Liver (tissue), 9 donors: ENCODE measurements around the gene DNAL4. TPM values are rescaled to one million over a fixed set of nuclear protein-coding genes. Genes with fewer than 3 reads are reported as not detected.

Experiments used
- DNase-seq: peaks from one replicate; pipeline ENCODE4 v3.0.0-alpha.2; 2017; ENCODE audit warnings: low spot score
- H3K27ac ChIP-seq, 2 donors: one replicate each; pipeline ENCODE4 v1.7.0; 2013; ENCODE audit warnings: inconsistent platforms in 2 of 2, low read length in 2 of 2, control low read depth in 1 of 2, low read depth in 1 of 2, mild to moderate bottlenecking in 1 of 2
- H3K27me3 ChIP-seq, 4 donors: one replicate each; pipeline versions ENCODE4 v1.6.1 to v1.7.0; 2013; ENCODE audit warnings: low read length in 3 of 4, inconsistent platforms in 1 of 4, mild to moderate bottlenecking in 1 of 4, moderate library complexity in 1 of 4; ENCODE audit not compliant: control insufficient read depth in 4 of 4, insufficient read depth in 4 of 4
- H3K36me3 ChIP-seq, 4 donors: one replicate each; pipeline versions ENCODE4 v1.6.1 to v1.7.0; 2013; ENCODE audit warnings: low read length in 3 of 4, mild to moderate bottlenecking in 3 of 4, low read depth in 1 of 4, moderate library complexity in 1 of 4; ENCODE audit not compliant: control insufficient read depth in 4 of 4, insufficient read depth in 3 of 4
- H3K4me1 ChIP-seq, 4 donors: one replicate each; pipeline versions ENCODE4 v1.6.1 to v1.7.0; 2013; ENCODE audit warnings: low read length in 3 of 4, mild to moderate bottlenecking in 3 of 4, moderate library complexity in 1 of 4; ENCODE audit not compliant: control insufficient read depth in 4 of 4, insufficient read depth in 4 of 4
- H3K4me3 ChIP-seq, 3 donors: one replicate each; pipeline versions ENCODE4 v1.6.1 to v1.7.0; 2013; ENCODE audit warnings: low read length in 3 of 3, control low read depth in 1 of 3, low read depth in 1 of 3, mild to moderate bottlenecking in 1 of 3
- H3K9ac ChIP-seq, 2 donors: one replicate each; pipeline ENCODE4 v1.7.0; 2013; ENCODE audit warnings: low read length in 2 of 2, mild to moderate bottlenecking in 2 of 2, moderate library complexity in 2 of 2, control low read depth in 1 of 2, low read depth in 1 of 2
- H3K9me3 ChIP-seq, 4 donors: one replicate each; pipeline versions ENCODE4 v1.6.1 to v1.7.0; 2013; ENCODE audit warnings: low read length in 3 of 4; ENCODE audit not compliant: control insufficient read depth in 4 of 4
- ATF3 ChIP-seq: IDR thresholded peaks from 2 replicates; pipeline ENCODE4 v1.6.1; 2016; ENCODE audit warnings: antibody characterized with exemption
- CTCF ChIP-seq: fragments of 150-350 bp; IDR thresholded peaks from 2 replicates; pipeline ENCODE4 v1.5.1; 2017; ENCODE audit warnings: improper control_type of control experiment, low read depth, low read length; ENCODE audit not compliant: missing input control
- EGR1 ChIP-seq, 2 donors: IDR thresholded peaks; 2 replicates each; pipeline ENCODE4 v1.6.1; 2016 to 2018; ENCODE audit warnings: antibody characterized with exemption in 2 of 2, low read depth in 2 of 2
- FOXA1 ChIP-seq: IDR thresholded peaks from 2 replicates; pipeline ENCODE4 v1.6.1; 2016; ENCODE audit warnings: antibody characterized with exemption
- FOXA2 ChIP-seq: IDR thresholded peaks from 2 replicates; pipeline ENCODE4 v1.6.1; 2016; ENCODE audit warnings: antibody characterized with exemption
- GABPA ChIP-seq, 2 donors: IDR thresholded peaks in 1 of 2; conservative IDR thresholded peaks in 1 of 2; 2 replicates each; pipeline ENCODE4 v1.6.1; 2016; ENCODE audit warnings: antibody characterized with exemption in 2 of 2, mild to moderate bottlenecking in 1 of 2, moderate library complexity in 1 of 2
- HNF4A ChIP-seq, 2 donors: conservative IDR thresholded peaks; 2 replicates each; pipeline ENCODE4 v1.6.1; 2016; ENCODE audit warnings: antibody characterized with exemption in 2 of 2, mild to moderate bottlenecking in 2 of 2
- HNF4G ChIP-seq: IDR thresholded peaks from 2 replicates; pipeline ENCODE4 v1.6.1; 2016; ENCODE audit warnings: antibody characterized with exemption
- JUND ChIP-seq, 2 donors: IDR thresholded peaks; 2 replicates each; pipeline ENCODE4 v1.6.1; 2016; ENCODE audit warnings: antibody characterized with exemption in 2 of 2
- MAX ChIP-seq: IDR thresholded peaks from 2 replicates; pipeline ENCODE4 v1.6.1; 2016; ENCODE audit warnings: antibody characterized with exemption
- NR2F2 ChIP-seq: IDR thresholded peaks from 2 replicates; pipeline ENCODE4 v1.6.1; 2016; ENCODE audit warnings: antibody characterized with exemption
- RAD21 ChIP-seq, 2 donors: IDR thresholded peaks; 2 replicates each; pipeline ENCODE4 v1.6.1; 2016; ENCODE audit warnings: antibody characterized with exemption in 2 of 2, mild to moderate bottlenecking in 2 of 2
- REST ChIP-seq: IDR thresholded peaks from 2 replicates; pipeline ENCODE4 v1.6.1; 2016; ENCODE audit warnings: antibody characterized with exemption, mild to moderate bottlenecking
- RXRA ChIP-seq, 2 donors: IDR thresholded peaks; 2 replicates each; pipeline ENCODE4 v1.6.1; 2017 to 2018; ENCODE audit warnings: antibody characterized with exemption in 2 of 2, mild to moderate bottlenecking in 1 of 2
- SP1 ChIP-seq: IDR thresholded peaks from 2 replicates; pipeline ENCODE4 v1.6.1; 2018; ENCODE audit warnings: antibody characterized with exemption, mild to moderate bottlenecking
- TAF1 ChIP-seq: conservative IDR thresholded peaks from 2 replicates; pipeline ENCODE4 v1.6.1; 2016; ENCODE audit warnings: antibody characterized with exemption, mild to moderate bottlenecking
- YY1 ChIP-seq: IDR thresholded peaks from 2 replicates; pipeline ENCODE4 v1.6.1; 2016; ENCODE audit warnings: antibody characterized with exemption, mild to moderate bottlenecking
- ZBTB33 ChIP-seq: IDR thresholded peaks from 2 replicates; pipeline ENCODE4 v1.6.1; 2016; ENCODE audit warnings: antibody characterized with exemption
- WGBS: extraction: QIAGEN DNeasy Blood & Tissue Kit; methylation state at CpG from one replicate; pipeline ENCODE4 v1.1.7; 2013; 5-methylcytosine and 5-hydroxymethylcytosine counted together
- polyA plus RNA-seq, 2 donors: library from polyadenylated mRNA; stranded (reverse) in 1 of 2; unstranded in 1 of 2; fragments of 200-250 nt in 1 of 2; fragments of >200 nt in 1 of 2; fragmentation: Nextera tagmentation in 1 of 2; extraction: Ambion mirVana in 1 of 2; gene quantifications; one replicate each; pipeline versions ENCODE4 v1.2.1 to v1.2.3, GENCODE V29; 2013 to 2015
- total RNA-seq, 2 donors: library from RNA; depleted of rRNA; stranded (reverse); fragments of >200 nt; gene quantifications; one replicate each; pipeline ENCODE4 v1.2.3, GENCODE V29; 2014
- donor health status: healthy.
- donor health status: healthy.
- donor health status: healthy.
- donor health status: healthy.
- donor health status: healthy.

DNAL4 gene
- total and polyA plus RNA-seq, 4 donors, result 4.0 to 5.6 (median 4.9) TPM

GRCh38 chr22:38755155-38755910 is 38.6 kb downstream of the DNAL4 start:
- H3K36me3 ChIP-seq, result peaks cover 16 to 18% (median 17%) of the 10 kb centered on the region in 4 donors
- peak overlapping the region; percentile 99 for H3K27ac ChIP-seq
- under 1% methylated on average over 74 of the region's 74 CpGs for WGBS
- TF ChIP-seq HNF4A (conservative IDR thresholded peaks at IDR 0.05) (peak; percentile 78 to 80), FOXA1 (no peak), NR2F2 (peak; percentile 91), REST (peak; percentile 87), GABPA (IDR thresholded peaks at IDR 0.05 in 1 of 2, conservative IDR thresholded peaks at IDR 0.05 in 1 of 2) (no peak), RAD21 (IDR thresholded peaks at IDR 0.05) (peak in 1 of 2 donors; percentile 30), YY1 (peak; percentile 51), RXRA (IDR thresholded peaks at IDR 0.05) (peak; percentile 63 to 80), ATF3 (peak; percentile 73), ZBTB33 (no peak), SP1 (peak; percentile 94), HNF4G (peak; percentile 49), FOXA2 (no peak), EGR1 (IDR thresholded peaks at IDR 0.05; ENCODE audit: low read depth in 2 of 2) (peak in 1 of 2 donors; percentile 50), MAX (no peak), CTCF (no peak), TAF1 (peak; percentile 70), JUND (IDR thresholded peaks at IDR 0.05) (peak in 1 of 2 donors; percentile 69)
- peaks cover 7 to 51% (median 16%) of the 10 kb centered on the region in 4 donors for H3K4me1 ChIP-seq
- H3K9me3 ChIP-seq, result no peaks in the 10 kb centered on the region
- peak; percentile 88 for DNase-seq
- H3K9ac ChIP-seq, result peak overlapping the region; percentile 93 to 96
- no peaks in the 10 kb centered on the region for H3K27me3 ChIP-seq
- peak overlapping the region; percentile 80 to 93 (median 93) for H3K4me3 ChIP-seq
